GM21423 (cell line): ENCODE data around the gene SPATA31A3.
"Not testable (repeated sequence)": the region's sequence is repeated elsewhere in the genome, so short reads cannot be mapped to it uniquely, and the experiment has no call there.

Experiments used
- ATAC-seq: cut with Tn5 transposase; IDR thresholded peaks from one replicate; pipeline ENCODE4 v1.9.1; 2021; ENCODE audit warnings: mild to moderate bottlenecking, moderate library complexity; ENCODE audit not compliant: unreplicated experiment

Gene SPATA31A3

DNA sequence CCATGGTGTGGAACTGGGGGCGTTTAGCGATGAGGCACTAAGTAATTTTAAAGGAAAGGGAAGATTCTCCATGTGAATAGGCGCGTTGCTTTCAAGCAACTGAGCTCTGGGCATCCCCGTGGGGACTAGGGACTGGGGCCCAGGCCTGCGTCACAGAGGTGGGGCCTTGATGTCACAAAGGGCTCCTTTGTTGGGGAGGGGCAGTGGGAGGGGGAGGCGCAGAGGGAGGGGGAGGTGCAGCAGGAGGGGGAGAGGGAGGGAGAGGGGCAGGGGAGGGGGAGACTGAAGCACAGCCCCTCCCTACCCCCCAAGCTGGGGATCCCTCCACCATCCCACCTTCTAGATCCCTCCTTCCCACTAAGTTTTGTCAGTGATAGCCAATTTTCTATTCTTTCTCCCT, at the start of gene SPATA31A3:
Gene SPATA31A3 (minus strand): TSS at position 101 of the 400 bp plus-strand sequence. CDS start 29 bp downstream, at position 72.
- ATAC-seq, result not testable (repeated sequence)

DNA sequence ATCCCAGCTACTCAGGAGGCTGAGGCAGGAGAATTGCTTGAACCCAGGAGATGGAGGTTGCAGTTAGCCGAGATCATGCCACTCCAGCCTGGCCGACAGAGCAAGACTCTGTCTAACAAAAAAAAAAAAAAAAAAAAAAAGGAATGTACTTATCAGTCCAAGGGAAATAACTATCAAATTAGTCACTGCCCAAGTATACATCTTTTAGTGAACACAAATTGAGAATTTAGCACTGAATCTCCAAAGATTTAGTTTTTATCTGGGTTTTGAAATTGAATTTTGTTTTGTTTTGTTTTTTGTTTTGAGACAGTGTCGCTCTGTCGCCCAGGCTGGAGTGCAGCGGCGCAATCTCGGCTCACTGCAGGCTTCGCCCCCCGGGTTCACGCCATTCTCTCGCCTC, 39.8 kb downstream of the SPATA31A3 start:
- ATAC-seq, result not testable (repeated sequence)

DNA sequence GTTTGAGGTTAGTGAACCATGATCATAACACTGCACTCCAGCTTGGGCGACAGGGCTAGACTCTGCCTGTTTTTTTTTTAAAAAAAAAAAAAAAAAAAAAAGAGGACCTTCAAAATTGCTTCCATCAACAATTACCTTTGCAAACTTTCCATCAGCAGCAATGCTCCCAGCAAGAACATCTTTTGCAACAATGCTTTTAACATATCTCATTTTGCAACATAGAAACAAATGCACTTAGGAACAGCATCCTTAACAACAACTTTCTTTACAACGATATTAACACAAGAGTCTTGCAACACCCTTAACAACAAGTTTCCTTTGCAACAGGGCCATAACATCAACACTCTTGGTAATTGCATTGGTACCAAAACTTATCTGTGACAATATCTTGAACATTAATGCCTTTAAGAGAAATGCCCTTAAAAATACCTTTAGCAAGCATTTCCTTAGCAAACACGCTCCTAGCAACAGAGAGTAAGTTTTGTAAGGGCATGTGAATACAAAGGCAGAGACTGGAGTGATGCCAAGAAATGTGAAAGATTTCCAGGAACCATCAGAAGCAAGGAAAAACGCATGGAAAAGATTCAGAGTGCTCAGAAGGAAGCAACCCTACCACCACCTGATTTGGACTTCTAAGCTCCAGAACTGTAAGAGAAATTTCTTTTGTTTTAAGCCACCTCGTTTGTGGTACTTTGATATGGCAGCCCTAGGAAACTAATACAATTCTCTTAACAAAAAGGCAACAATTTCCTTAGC, 49.8 kb downstream of the SPATA31A3 start:
- not testable (repeated sequence) for ATAC-seq

DNA sequence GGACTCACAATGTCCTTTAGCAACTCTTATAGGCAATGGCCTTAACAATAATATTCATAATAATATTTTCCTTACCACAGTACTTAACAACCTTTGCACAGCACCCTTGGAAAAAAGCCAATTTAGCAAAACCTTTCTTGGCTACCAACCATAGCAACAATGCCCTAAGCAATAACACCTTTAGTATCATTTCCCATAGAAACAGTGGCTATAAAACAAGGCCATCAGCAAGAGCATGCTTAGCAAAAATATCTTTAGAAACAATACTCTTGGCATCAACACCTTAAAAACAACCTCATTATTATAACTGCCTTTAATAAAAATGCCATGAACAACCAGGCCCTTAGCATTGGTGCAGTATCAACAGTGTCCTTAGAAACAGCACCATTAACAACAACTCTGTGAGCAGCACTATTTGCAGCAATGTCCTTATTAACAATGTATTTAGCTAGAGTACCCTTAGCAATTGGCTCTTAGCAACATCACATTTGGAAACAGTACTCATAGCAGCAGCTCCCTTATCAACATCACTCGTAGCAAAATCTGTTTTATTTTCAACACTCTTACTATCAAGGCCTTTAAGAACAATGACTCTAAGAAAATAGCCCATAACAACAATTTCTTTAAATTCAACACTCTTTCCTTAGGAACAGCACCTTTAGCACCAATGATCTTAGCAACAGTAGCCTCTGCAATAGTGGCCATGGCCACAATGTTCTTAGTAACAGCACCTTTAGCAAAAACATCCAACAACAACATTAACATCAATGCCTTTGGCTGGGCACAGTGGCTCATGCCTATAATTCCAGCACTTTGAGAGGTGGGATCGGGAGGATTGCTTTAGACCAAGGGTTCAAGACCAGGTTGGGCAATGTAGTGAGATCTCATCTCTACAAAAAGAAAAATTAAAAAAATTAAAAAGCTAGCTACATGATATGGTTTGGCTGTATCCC, 52.2 kb downstream of the SPATA31A3 start:
- ATAC-seq, result not testable (repeated sequence)

DNA sequence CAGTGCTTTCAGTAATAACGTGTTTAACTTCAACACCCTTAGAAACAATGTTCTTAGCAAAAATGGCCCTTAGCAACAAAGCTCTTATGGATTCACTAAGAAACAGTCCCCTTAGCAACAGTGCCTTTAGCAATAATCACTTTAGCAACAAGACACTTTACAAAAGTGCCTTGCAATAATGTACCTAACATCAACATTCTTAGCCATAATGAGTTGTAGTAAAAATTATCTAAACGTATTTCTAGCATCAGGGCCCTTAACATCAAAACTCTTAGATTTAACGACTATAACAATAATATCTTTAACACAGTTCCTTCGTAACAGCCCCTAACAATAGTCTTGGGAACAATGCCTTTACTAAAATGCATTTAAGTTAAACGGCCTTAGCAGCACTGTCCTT, 54.0 kb downstream of the SPATA31A3 start:
- ATAC-seq, result not testable (repeated sequence)

DNA sequence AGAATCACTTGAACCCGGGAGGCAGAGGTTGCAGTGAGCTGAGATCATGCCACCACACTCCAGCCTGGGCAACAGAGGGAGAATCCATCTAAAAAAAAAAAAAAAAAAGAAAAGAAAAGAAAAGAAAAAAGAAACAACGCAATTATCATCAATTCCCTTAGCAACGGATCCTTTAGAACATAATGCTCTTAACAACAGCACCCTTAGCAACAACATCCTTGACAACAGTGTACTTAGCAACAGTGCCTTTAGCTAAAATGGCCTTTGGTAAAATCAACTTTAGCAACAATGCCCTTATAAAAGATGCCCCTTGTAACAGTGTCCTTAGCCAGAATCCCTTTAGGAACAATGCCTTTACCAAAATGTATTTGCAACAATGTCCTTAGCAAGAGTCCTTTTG, 54.7 kb downstream of the SPATA31A3 start:
- not testable (repeated sequence) for ATAC-seq
